Measurements from ENCODE around the gene COG7.
"Not testable (repeated sequence)": the region's sequence is repeated elsewhere in the genome, so short reads cannot be mapped to it uniquely, and the experiment has no call there.

COG7 gene

DNA sequence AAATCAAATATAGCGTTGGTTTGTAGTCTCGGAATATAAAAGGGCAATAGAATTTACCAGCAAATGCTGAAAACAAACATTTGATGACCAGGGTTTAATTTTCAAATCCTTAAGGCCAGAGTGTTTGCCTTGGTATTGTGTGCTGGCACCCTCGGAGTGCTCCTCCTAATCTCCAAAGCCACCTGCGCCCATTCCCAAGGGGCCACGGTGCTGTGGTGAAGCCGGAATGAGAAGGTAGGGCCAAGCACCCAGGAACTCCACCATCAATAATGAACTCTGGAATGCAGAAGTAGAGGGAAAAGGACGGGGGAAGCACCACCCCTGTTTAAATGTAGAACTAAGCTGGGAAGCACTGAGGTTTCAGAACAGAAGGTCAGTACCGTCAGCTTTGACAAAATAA, 51.9 kb downstream of the COG7 start:
- no peaks in the 10 kb centered on the region for H3F3A ChIP-seq (ENCODE audit: control insufficient read depth, insufficient read depth)
- peaks cover 8% of the 10 kb centered on the region; the same call in 1 of the 2 replicates for H3K36me3 ChIP-seq (ENCODE audit: control insufficient read depth, low read length)
- H3K9me3 ChIP-seq (ENCODE audit: control insufficient read depth, insufficient read depth, low read length): no peaks in the 10 kb centered on the region
- H3K9me2 ChIP-seq (replicated peaks; ENCODE audit: control insufficient read depth, low read length): no peaks in the 10 kb centered on the region
- no peaks in the 10 kb centered on the region for H3K27me3 ChIP-seq (ENCODE audit: control insufficient read depth, low read length)
- H4K20me1 ChIP-seq (ENCODE audit: control insufficient read depth, insufficient read depth, low read depth, low read length): no peaks in the 10 kb centered on the region
- no peak overlapping the region for H3K4me2 ChIP-seq (ENCODE audit: low read length)
- no peaks in the 10 kb centered on the region for H3K79me2 ChIP-seq (ENCODE audit: control insufficient read depth, low read length)
- H3K27ac ChIP-seq (ENCODE audit: low read depth, low read length): no peak overlapping the region
- TF ChIP-seq, protein P1, sequence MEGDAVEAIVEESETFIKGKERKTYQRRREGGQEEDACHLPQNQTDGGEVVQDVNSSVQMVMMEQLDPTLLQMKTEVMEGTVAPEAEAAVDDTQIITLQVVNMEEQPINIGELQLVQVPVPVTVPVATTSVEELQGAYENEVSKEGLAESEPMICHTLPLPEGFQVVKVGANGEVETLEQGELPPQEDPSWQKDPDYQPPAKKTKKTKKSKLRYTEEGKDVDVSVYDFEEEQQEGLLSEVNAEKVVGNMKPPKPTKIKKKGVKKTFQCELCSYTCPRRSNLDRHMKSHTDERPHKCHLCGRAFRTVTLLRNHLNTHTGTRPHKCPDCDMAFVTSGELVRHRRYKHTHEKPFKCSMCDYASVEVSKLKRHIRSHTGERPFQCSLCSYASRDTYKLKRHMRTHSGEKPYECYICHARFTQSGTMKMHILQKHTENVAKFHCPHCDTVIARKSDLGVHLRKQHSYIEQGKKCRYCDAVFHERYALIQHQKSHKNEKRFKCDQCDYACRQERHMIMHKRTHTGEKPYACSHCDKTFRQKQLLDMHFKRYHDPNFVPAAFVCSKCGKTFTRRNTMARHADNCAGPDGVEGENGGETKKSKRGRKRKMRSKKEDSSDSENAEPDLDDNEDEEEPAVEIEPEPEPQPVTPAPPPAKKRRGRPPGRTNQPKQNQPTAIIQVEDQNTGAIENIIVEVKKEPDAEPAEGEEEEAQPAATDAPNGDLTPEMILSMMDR (IDR thresholded peaks at IDR 0.05; ENCODE audit: low read depth, low read length, poor library complexity, severe bottlenecking): no peak
- H3K4me3 ChIP-seq (ENCODE audit: low read length): no peak overlapping the region
- H3K4me1 ChIP-seq (ENCODE audit: control insufficient read depth, low read length): peaks cover 13% of the 10 kb centered on the region

DNA sequence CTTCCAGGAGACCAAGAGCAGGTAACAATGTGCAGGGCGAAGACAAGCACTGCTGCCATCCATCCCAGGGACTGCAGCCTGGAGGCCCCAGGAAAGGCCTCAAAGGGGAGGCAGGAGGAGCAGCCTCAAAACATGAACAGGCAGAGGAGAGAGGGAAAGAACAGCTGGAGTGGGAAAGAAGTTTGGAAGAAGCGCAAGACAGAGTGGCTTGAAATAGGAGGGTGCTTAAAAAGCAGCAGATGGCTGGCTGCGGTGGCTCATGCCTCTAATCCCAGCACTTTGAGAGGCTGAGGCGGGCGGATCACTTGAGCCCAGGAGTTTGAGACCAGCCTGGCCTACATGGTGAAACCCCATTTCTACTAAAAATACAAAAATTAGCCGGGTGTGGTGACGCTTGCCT, 52.5 kb downstream of the COG7 start:
- not testable (repeated sequence) for H3K4me2 ChIP-seq (ENCODE audit: low read length); H3K79me2 ChIP-seq (ENCODE audit: control insufficient read depth, low read length); H3K27me3 ChIP-seq (ENCODE audit: control insufficient read depth, low read length); H3F3A ChIP-seq (ENCODE audit: control insufficient read depth, insufficient read depth); H3K9me2 ChIP-seq (replicated peaks; ENCODE audit: control insufficient read depth, low read length); H4K20me1 ChIP-seq (ENCODE audit: control insufficient read depth, insufficient read depth, low read depth, low read length); H3K36me3 ChIP-seq (ENCODE audit: control insufficient read depth, low read length); H3K9me3 ChIP-seq (ENCODE audit: control insufficient read depth, insufficient read depth, low read length); H3K27ac ChIP-seq (ENCODE audit: low read depth, low read length); H3K4me3 ChIP-seq (ENCODE audit: low read length)
- peaks cover 13% of the 10 kb centered on the region for H3K4me1 ChIP-seq (ENCODE audit: control insufficient read depth, low read length)

DNA sequence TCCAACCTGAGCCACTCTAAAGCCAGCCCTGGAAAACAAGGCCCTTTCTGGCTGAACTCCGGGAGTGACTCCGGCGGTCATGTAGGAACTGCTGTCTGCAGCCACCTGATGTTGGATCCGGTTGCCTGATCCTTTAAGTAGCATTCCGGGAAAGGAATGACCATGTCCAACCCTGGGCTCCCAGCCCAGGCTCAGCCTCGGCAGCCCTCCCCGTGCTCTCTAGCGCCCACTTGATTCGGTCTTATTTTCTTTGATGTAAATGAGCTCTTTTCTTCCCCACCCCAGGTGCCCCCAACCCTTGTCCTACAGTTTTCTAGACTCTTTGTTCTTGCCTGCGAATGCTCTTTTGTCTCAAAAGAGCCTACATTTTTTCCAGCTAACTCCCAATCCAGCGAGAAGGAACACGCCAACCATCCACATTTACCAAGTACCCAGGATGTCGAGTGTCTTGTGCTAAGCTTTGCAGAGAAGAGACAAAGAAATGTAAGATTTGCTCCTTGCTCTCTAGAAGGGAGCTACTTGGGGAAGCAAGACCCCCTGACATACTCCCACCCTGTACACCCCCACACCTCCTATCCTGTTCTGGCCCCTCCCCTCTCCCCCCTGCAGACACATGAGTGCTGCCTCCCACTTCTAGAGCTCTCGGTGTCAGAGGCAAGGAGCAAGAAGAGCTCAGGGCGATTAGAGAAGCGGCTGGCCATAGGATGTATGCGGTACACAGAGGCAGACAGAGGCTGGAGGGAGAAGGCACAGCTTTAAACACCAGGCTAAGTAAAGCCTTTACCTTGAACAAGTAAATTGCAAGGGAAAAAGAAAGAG, 53.8 kb downstream of the COG7 start:
- no peak overlapping the region for H3K4me3 ChIP-seq (ENCODE audit: low read length)

DNA sequence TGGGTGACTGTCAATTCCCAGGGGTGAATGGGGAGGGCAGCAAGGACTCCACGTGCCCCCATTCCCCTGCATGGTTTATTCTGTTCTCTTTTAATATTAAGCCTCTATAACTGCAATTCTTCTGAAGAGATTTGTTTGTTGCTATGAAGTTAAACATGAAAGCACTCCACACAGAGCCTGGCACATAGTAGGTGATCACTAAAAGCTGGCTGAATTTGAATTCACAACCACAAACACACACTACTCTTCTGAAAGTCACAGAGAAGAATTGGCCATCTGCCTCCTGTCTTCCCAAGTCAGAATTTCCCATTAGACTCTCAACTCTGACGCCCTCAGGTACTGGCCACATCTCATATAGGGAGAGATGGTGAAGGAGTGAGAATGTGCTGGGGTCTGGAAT, 55.5 kb downstream of the COG7 start:
- Histone ChIP-seq H3K79me2 (ENCODE audit: control insufficient read depth, low read length) (no peaks in the 10 kb centered on the region), H3F3A (ENCODE audit: control insufficient read depth, insufficient read depth) (no peaks in the 10 kb centered on the region), H3K4me3 (ENCODE audit: low read length) (no peak overlapping the region), H3K4me2 (ENCODE audit: low read length) (peak overlapping the region; percentile 26; the same call in 1 of the 2 replicates), H3K9me3 (ENCODE audit: control insufficient read depth, insufficient read depth, low read length) (no peaks in the 10 kb centered on the region), H3K4me1 (ENCODE audit: control insufficient read depth, low read length) (peaks cover 13% of the 10 kb centered on the region), H3K27ac (ENCODE audit: low read depth, low read length) (no peak overlapping the region), H3K27me3 (ENCODE audit: control insufficient read depth, low read length) (no peaks in the 10 kb centered on the region), H4K20me1 (ENCODE audit: control insufficient read depth, insufficient read depth, low read depth, low read length) (no peaks in the 10 kb centered on the region), H3K36me3 (ENCODE audit: control insufficient read depth, low read length) (peaks cover 4% of the 10 kb centered on the region; the same call in 1 of the 2 replicates), H3K9me2 (replicated peaks; ENCODE audit: control insufficient read depth, low read length) (no peaks in the 10 kb centered on the region)
- no peak for TF ChIP-seq EZH2phosphoT487 (IDR thresholded peaks at IDR 0.05; ENCODE audit: borderline replicate concordance, low read length)
- TF ChIP-seq, protein P1 (IDR thresholded peaks at IDR 0.05; ENCODE audit: low read depth, low read length, poor library complexity, severe bottlenecking): no peak

More for the DNA sequence above, 53.8 kb downstream of the COG7 start:
- H3K36me3 ChIP-seq (ENCODE audit: control insufficient read depth, low read length): peaks cover 4% of the 10 kb centered on the region; the same call in 1 of the 2 replicates
- H3K4me1 ChIP-seq (ENCODE audit: control insufficient read depth, low read length): peaks cover 13% of the 10 kb centered on the region
- no peak overlapping the region for H3K27ac ChIP-seq (ENCODE audit: low read depth, low read length)
- no peaks in the 10 kb centered on the region for H4K20me1 ChIP-seq (ENCODE audit: control insufficient read depth, insufficient read depth, low read depth, low read length)
- H3K4me2 ChIP-seq (ENCODE audit: low read length): no peak overlapping the region
- no peaks in the 10 kb centered on the region for H3K9me2 ChIP-seq (replicated peaks; ENCODE audit: control insufficient read depth, low read length)
- no peaks in the 10 kb centered on the region for H3F3A ChIP-seq (ENCODE audit: control insufficient read depth, insufficient read depth)
- no peaks in the 10 kb centered on the region for H3K79me2 ChIP-seq (ENCODE audit: control insufficient read depth, low read length)
- TF ChIP-seq, protein P1 (IDR thresholded peaks at IDR 0.05; ENCODE audit: low read depth, low read length, poor library complexity, severe bottlenecking): no peak
- TF ChIP-seq EZH2phosphoT487 (IDR thresholded peaks at IDR 0.05; ENCODE audit: borderline replicate concordance, low read length): no peak
- no peaks in the 10 kb centered on the region for H3K9me3 ChIP-seq (ENCODE audit: control insufficient read depth, insufficient read depth, low read length)
- no peaks in the 10 kb centered on the region for H3K27me3 ChIP-seq (ENCODE audit: control insufficient read depth, low read length)

All from DOHH2 (cell line).